PC-9 (cell line): ENCODE measurements around the gene CSNK1D. TPM values are rescaled to one million over a fixed set of nuclear protein-coding genes. Genes with fewer than 3 reads are reported as not detected.

Source experiments
- BruUV-seq: library from RNA; stranded (reverse); fragments of 400-500 nt; replicated peaks from 2 replicates; lab custom pipeline; 2021; lab: Mats Ljungman, UMichigan
- CTCF ChIA-PET: fragments of 300-600 bp; sonication (Branson Sonifier 250); formaldehyde crosslinking; loops from one replicate; lab custom pipeline; 2022; ENCODE audit warnings: antibody characterized with exemption; lab: Charles Lee
- POLR2A ChIA-PET: fragments of 300-600 bp; sonication (Branson Sonifier 250); formaldehyde crosslinking; loops from one replicate; lab custom pipeline; 2022; ENCODE audit warnings: antibody characterized with exemption; ENCODE audit not compliant: unreplicated experiment; lab: Charles Lee
- DNase-seq, 2 experiments: peaks; one replicate each; pipeline versions ENCODE4 v3.0.0 to v3.0.0-alpha.2; 2015 to 2022; ENCODE audit warnings: mixed read lengths in 1 of 2
- H2AFZ ChIP-seq: fragments of 200-600 bp; sonication (generic); 2 replicates; pipeline ENCODE4 v1.8.1; 2017; ENCODE audit warnings: antibody characterized with exemption
- H3F3A ChIP-seq: fragments of 200-600 bp; sonication (generic); 2 replicates; pipeline ENCODE4 v1.8.1; 2017; ENCODE audit warnings: antibody characterized with exemption, mild to moderate bottlenecking, low read depth; ENCODE audit not compliant: insufficient read depth
- H3K27ac ChIP-seq: fragments of 200-600 bp; sonication (generic); 2 replicates; pipeline ENCODE4 v1.6.1; 2016; ENCODE audit warnings: mixed run types
- H3K27me3 ChIP-seq: fragments of 200-600 bp; sonication (generic); 2 replicates; pipeline ENCODE4 v1.6.1; 2016; ENCODE audit warnings: low read depth, mixed run types; ENCODE audit not compliant: insufficient read depth
- H3K36me3 ChIP-seq: fragments of 200-600 bp; sonication (generic); 2 replicates; pipeline ENCODE4 v1.6.1; 2016; ENCODE audit warnings: low read depth, mixed run types
- H3K4me1 ChIP-seq: fragments of 200-600 bp; sonication (generic); replicated peaks from 2 replicates; pipeline ENCODE4 v1.6.1; 2016; ENCODE audit warnings: mixed run types; ENCODE audit not compliant: insufficient read depth
- H3K4me2 ChIP-seq: fragments of 200-600 bp; sonication (generic); 2 replicates; pipeline ENCODE4 v1.6.1; 2017; ENCODE audit warnings: mixed run types
- H3K4me3 ChIP-seq: fragments of 200-600 bp; sonication (generic); 2 replicates; pipeline ENCODE4 v1.6.1; 2016; ENCODE audit warnings: mixed run types
- H3K79me2 ChIP-seq: fragments of 200-600 bp; sonication (generic); 2 replicates; pipeline ENCODE4 v1.6.1; 2017; ENCODE audit warnings: low read depth, mixed run types
- H3K9me2 ChIP-seq: fragments of 200-600 bp; sonication (generic); 2 replicates; pipeline ENCODE4 v1.8.1; 2017; ENCODE audit warnings: mild to moderate bottlenecking; ENCODE audit not compliant: insufficient read depth
- H3K9me3 ChIP-seq: fragments of 200-600 bp; sonication (generic); 2 replicates; pipeline ENCODE4 v1.8.1; 2016; ENCODE audit warnings: low read depth; ENCODE audit not compliant: insufficient read depth
- H4K20me1 ChIP-seq: fragments of 200-600 bp; sonication (generic); 2 replicates; pipeline ENCODE4 v1.8.1; 2017; ENCODE audit not compliant: insufficient read depth
- CTCF ChIP-seq: fragments of 200-600 bp; sonication (generic); conservative IDR thresholded peaks from 2 replicates; pipeline ENCODE4 v1.6.1; 2017; ENCODE audit warnings: mixed run types, antibody characterized with exemption, mild to moderate bottlenecking, moderate library complexity
- EZH2 ChIP-seq: fragments of 200-600 bp; sonication (generic); IDR thresholded peaks from 2 replicates; pipeline ENCODE4 v1.8.0; 2017; ENCODE audit warnings: antibody characterized with exemption, low read depth
- intact Hi-C: fragments of 100-400 bp; cut with micrococcal nuclease; formaldehyde crosslinking; loops from one replicate; pipeline ENCODE4 v1.10.0; 2022; ENCODE audit not compliant: unreplicated experiment
- total RNA-seq: library from RNA; stranded (reverse); gene quantifications from 2 replicates; pipeline ENCODE4 v1.2.3, GENCODE V29; 2021

The CSNK1D gene
- total RNA-seq, 1 experiment from 2014 or later = 181 TPM

DNA sequence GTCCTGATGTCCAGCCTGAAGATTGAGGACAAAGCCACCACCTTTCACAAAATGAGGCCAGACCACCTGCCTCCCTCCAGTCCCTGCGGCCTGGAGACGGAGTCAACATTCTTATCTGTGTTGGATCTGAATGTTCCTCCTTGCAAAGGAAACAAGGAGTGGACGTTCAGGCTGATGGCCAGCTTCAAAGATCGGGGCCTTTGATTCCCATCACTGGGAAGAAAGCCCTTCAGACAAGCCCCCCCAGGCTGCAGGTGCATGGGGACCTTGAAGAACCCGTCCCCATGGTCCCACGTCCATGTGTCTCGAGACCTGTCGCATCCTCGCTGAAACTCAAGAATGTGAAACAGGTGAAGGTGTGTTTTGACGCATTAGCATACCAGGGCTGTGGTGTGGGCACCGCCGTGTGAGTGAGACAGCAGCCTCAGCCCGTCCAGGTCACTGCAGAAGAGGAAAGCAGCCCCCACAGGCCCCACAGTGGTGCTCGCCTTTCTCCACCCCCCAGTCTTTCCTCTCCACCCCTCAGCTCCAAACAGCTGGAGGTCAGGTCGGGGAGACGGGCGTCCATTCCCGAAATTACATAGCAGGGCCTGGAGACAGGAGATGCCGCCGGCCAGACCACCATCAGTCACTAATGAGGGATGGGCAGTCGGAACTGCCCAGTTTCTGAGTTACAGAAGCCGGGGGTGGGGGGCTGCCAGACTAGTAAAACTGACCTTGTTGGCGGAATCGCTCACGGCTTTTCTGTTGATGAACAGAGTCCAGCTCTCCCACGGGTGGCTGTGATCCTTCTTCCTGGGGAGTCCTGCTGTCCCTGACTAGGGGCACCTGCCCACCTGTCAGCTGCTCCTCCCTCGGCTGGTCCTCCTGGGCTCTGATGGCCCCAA is 877 bp upstream of the CSNK1D start:
- DNase-seq = no peak
- no peaks in the 10 kb centered on the region for H3K9me2 ChIP-seq
- peak overlapping the region; percentile 84 for H3K4me2 ChIP-seq
- H3F3A ChIP-seq = peaks cover 31% of the 10 kb centered on the region; the same call in 1 of the 2 replicates
- peaks cover 32% of the 10 kb centered on the region for H4K20me1 ChIP-seq
- no peak overlapping the region for H3K27ac ChIP-seq
- ChIA-PET POLR2A (interaction anchor here (0.6 to 1.3 kb wide), 2 partner anchors 17 to 18 kb away, joined by 3 to 5 read pairs; no protein-coding TSS in a partner anchor), CTCF (interaction anchor here (0.6 kb wide), 1 partner anchor 248 kb away, joined by 6 read pairs; no protein-coding TSS in a partner anchor)
- intact Hi-C loops = no loop called here
- BruUV-seq = TSS peak; percentile 37
- peak overlapping the region; percentile 62; the same call in 1 of the 2 replicates for H3K4me3 ChIP-seq
- peaks cover 44% of the 10 kb centered on the region for H3K4me1 ChIP-seq
- no peaks in the 10 kb centered on the region for H3K9me3 ChIP-seq
- no peak for TF ChIP-seq EZH2
- H3K79me2 ChIP-seq = peaks cover 37% of the 10 kb centered on the region
- peaks cover 10% of the 10 kb centered on the region for H3K36me3 ChIP-seq
- H2AFZ ChIP-seq = peak overlapping the region; percentile 66; the same call in 1 of the 2 replicates
- H3K27me3 ChIP-seq = no peaks in the 10 kb centered on the region

- intact Hi-C loops = no loop called here
- ChIA-PET CTCF (no interaction called here), POLR2A (interaction anchor here (1.3 kb wide), 1 partner anchor 20 kb away, joined by 5 read pairs; no protein-coding TSS in a partner anchor)
These were observed 789 bp downstream of the CSNK1D start for GRCh38 chr17:82272495-82273326.

GRCh38 chr17:82271401-82271800 is 2.1 kb downstream of the CSNK1D start:
- no peak for TF ChIP-seq EZH2
- no peaks in the 10 kb centered on the region for H3K27me3 ChIP-seq
- peaks cover 48% of the 10 kb centered on the region for H3K4me1 ChIP-seq
- POLR2A ChIA-PET = no interaction called here
- H3K79me2 ChIP-seq = peaks cover 67% of the 10 kb centered on the region
- H3K27ac ChIP-seq = no peak overlapping the region
- no peak overlapping the region for H3K4me3 ChIP-seq
- intact Hi-C loops = no loop called here
- CTCF ChIA-PET = interaction anchor here (0.7 kb wide), 1 partner anchor 65 kb away, joined by 5 read pairs; no protein-coding TSS in a partner anchor
- peaks cover 12% of the 10 kb centered on the region for H3K36me3 ChIP-seq
- peaks cover 41% of the 10 kb centered on the region for H3F3A ChIP-seq
- H3K9me3 ChIP-seq = no peaks in the 10 kb centered on the region
- no peak for DNase-seq
- H3K4me2 ChIP-seq = peak overlapping the region; percentile 87
- no TSS peak for BruUV-seq
- H3K9me2 ChIP-seq = no peaks in the 10 kb centered on the region
- H4K20me1 ChIP-seq = peaks cover 62% of the 10 kb centered on the region
- H2AFZ ChIP-seq = no peak overlapping the region

More at GRCh38 chr17:82272495-82273326, 789 bp downstream of the CSNK1D start:
- no peaks in the 10 kb centered on the region for H3K9me2 ChIP-seq
- H4K20me1 ChIP-seq = peaks cover 49% of the 10 kb centered on the region
- DNase-seq = peak in 1 of 2 experiments; percentile 17
- H3K9me3 ChIP-seq = no peaks in the 10 kb centered on the region
- H3F3A ChIP-seq = peaks cover 45% of the 10 kb centered on the region
- peaks cover 10% of the 10 kb centered on the region for H3K36me3 ChIP-seq
- no peaks in the 10 kb centered on the region for H3K27me3 ChIP-seq
- no peak overlapping the region for H2AFZ ChIP-seq
- H3K27ac ChIP-seq = peak overlapping the region; percentile 93
- peaks cover 54% of the 10 kb centered on the region for H3K79me2 ChIP-seq
- peak overlapping the region; percentile 88 for H3K4me3 ChIP-seq
- TF ChIP-seq EZH2 = no peak
- TF ChIP-seq CTCF = no peak
- BruUV-seq = no TSS peak
- H3K4me1 ChIP-seq = peaks cover 54% of the 10 kb centered on the region
- H3K4me2 ChIP-seq = peak overlapping the region; percentile 87
